Panc1 (cell line): ENCODE results near the gene TMEM132C.

Experiments used
- POLR2AphosphoS5 ChIP-seq: IDR thresholded peaks from 2 replicates; pipeline ENCODE4 v1.6.1; 2012; ENCODE audit warnings: mild to moderate bottlenecking, low read depth, low read length, moderate library complexity
- SIN3A ChIP-seq: IDR thresholded peaks from 2 replicates; pipeline ENCODE4 v1.6.1; 2012; ENCODE audit warnings: low read depth, mild to moderate bottlenecking, low read length, moderate library complexity, borderline replicate concordance; ENCODE audit not compliant: insufficient read depth
- TCF7L2 ChIP-seq: IDR thresholded peaks from 2 replicates; pipeline ENCODE4 v1.6.1; 2011; ENCODE audit warnings: mild to moderate bottlenecking, low read depth, low read length, inconsistent platforms
- TF ChIP-seq, protein P1 (sequence below): fragments of 450-650 bp; IDR thresholded peaks from 2 replicates; pipeline ENCODE4 v1.5.1; 2017; ENCODE audit warnings: mild to moderate bottlenecking

DNA sequence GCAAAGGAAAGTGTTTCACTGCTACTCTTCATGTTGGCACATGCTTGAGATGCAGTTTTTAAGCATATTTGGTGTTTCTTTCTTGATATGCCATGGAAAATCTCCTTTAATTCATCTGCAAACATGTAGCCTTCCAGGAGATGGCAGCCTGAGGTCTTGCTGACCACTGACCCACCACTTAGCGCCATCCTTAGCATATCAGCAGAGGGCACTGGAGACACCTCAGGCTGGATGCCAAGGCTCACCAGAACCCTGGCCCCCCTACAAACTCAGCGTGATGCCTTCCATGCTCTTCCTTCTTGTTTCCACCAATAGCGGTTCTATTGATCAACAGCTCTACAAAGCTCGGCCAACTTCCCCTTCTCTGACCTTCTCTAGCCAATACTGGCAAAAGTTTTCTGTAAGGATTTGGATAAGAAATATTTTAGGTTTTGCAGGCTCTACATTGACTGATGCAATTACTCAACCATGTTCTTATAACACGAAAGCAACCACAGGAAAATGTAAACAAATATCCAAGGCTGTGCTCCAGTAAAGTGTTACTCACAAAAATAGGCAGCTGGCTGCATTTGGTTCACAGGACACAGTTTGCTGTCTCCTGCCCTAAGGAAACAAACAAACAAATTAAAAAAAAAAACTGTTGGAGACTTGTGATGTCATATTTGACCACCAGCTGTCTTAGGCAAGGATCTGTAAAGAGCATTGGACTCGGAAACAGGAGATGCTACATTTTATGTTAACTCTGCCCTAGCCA is 347.0 kb downstream of the TMEM132C start:
- TF ChIP-seq, protein P1, sequence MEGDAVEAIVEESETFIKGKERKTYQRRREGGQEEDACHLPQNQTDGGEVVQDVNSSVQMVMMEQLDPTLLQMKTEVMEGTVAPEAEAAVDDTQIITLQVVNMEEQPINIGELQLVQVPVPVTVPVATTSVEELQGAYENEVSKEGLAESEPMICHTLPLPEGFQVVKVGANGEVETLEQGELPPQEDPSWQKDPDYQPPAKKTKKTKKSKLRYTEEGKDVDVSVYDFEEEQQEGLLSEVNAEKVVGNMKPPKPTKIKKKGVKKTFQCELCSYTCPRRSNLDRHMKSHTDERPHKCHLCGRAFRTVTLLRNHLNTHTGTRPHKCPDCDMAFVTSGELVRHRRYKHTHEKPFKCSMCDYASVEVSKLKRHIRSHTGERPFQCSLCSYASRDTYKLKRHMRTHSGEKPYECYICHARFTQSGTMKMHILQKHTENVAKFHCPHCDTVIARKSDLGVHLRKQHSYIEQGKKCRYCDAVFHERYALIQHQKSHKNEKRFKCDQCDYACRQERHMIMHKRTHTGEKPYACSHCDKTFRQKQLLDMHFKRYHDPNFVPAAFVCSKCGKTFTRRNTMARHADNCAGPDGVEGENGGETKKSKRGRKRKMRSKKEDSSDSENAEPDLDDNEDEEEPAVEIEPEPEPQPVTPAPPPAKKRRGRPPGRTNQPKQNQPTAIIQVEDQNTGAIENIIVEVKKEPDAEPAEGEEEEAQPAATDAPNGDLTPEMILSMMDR: no peak; the same call in 1 of the 2 replicates
- TF ChIP-seq POLR2AphosphoS5 (no peak), SIN3A (no peak), TCF7L2 (no peak)
